ENCODE measurements around the gene GABRA4.

GABRA4 gene

DNA sequence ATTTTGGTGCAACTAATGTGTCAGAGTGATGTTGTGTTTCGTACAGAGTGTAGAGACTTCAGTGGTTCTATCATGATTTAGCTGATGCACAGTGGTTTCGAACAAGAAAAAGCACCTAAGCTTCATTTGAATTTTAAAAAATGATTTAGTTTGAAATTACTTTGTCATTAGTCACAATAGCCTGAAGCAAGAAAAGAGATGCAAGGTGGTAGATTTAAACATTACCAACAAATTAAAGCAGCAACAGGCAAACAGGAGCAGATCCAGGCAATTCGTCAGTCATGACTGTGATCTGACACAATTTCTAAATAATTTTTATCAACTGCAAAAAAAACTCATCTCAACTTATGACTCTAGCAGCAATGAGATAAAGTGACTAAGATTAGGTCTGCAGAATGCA, 59.7 kb downstream of the GABRA4 start:
- TF ChIP-seq, protein P1, sequence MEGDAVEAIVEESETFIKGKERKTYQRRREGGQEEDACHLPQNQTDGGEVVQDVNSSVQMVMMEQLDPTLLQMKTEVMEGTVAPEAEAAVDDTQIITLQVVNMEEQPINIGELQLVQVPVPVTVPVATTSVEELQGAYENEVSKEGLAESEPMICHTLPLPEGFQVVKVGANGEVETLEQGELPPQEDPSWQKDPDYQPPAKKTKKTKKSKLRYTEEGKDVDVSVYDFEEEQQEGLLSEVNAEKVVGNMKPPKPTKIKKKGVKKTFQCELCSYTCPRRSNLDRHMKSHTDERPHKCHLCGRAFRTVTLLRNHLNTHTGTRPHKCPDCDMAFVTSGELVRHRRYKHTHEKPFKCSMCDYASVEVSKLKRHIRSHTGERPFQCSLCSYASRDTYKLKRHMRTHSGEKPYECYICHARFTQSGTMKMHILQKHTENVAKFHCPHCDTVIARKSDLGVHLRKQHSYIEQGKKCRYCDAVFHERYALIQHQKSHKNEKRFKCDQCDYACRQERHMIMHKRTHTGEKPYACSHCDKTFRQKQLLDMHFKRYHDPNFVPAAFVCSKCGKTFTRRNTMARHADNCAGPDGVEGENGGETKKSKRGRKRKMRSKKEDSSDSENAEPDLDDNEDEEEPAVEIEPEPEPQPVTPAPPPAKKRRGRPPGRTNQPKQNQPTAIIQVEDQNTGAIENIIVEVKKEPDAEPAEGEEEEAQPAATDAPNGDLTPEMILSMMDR (IDR thresholded peaks at IDR 0.05; ENCODE audit: insufficient read depth, low read length, missing control alignments): no peak
- CTCF ChIA-PET: interaction anchor here (0.8 to 3.0 kb wide), 8 partner anchors 28 to 630 kb away, joined by 3 to 15 read pairs (median 4); no protein-coding TSS in a partner anchor
- POLR2A ChIA-PET: no interaction called here
- no peak for DNase-seq (ENCODE audit: low read depth, low spot score)
- H3K4me3 ChIP-seq (ENCODE audit: low read depth, low read length): no peak overlapping the region

DNA sequence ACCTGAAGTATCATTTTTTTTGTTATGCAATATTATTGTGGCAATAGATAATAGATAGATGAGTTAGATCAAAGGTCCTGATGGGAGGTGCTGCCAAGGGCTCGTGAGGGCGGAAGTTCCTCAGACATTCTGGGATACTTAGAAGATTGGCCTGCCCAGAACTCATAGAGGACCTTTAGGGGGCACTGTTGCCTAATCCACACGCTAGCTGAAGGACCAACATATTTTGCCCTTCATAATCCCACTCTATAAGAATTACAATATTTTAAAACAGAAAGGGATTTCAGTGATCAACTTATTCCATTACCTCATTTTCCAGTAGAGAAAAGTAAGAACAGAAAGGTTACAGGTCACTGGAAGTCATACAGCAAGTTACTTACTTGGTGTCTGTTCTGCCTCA, 61.4 kb downstream of the GABRA4 start:
- ChIA-PET CTCF (interaction anchor here (0.7 to 3.0 kb wide), 22 partner anchors 9 to 949 kb away, joined by 3 to 40 read pairs (median 4); partner anchors contain the start of gene GABRB1), POLR2A (no interaction called here)
- DNase-seq (ENCODE audit: low read depth, low spot score): no peak
- no peak overlapping the region for H3K4me3 ChIP-seq (ENCODE audit: low read depth, low read length)
- TF ChIP-seq, protein P1 (IDR thresholded peaks at IDR 0.05; ENCODE audit: insufficient read depth, low read length, missing control alignments): peak; percentile 71

DNA sequence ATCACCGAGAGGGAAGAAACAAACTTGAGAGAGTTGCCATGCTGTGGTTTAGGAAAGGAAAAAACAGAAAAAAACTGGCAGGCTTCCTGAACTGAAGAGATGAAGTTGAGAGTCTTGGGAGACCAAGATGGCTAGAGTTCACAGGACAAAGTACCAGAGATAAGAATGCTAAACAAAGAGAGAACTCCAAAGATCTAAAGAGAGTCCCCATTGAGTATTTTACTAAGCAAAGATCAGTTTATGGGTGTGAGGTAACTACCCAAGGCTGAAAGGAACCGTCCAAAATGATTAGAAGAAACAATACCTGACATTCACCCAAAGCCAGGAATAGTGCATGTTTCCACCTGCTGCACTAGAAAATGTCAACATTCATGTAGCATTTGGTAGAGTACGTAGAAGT, 62.5 kb downstream of the GABRA4 start:
- ChIA-PET CTCF (interaction anchor here (1.1 to 1.8 kb wide), 4 partner anchors 9 to 453 kb away, joined by 3 to 40 read pairs (median 6); no protein-coding TSS in a partner anchor), POLR2A (no interaction called here)
- H3K4me3 ChIP-seq (ENCODE audit: low read depth, low read length): no peak overlapping the region
- DNase-seq (ENCODE audit: low read depth, low spot score): no peak
- TF ChIP-seq, protein P1 (IDR thresholded peaks at IDR 0.05; ENCODE audit: insufficient read depth, low read length, missing control alignments): no peak

DNA sequence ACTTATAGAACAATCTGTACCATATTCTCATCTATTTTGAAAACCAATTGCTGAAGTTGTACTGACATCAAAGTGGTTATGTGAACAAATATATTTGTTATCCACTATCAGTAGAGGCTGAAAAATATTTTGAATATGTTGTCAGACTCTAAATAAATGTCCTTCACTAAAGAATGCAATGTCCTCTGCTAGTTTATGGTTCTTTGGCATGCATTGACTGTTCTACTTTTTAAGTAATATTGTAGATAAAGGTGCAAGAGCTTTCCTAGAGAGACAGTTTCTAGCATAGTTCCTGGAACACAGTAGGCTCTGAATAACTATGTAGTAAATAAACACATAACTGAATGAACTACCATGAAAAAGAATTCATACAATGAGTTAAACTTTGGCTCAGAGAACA, 66.2 kb downstream of the GABRA4 start:
- no peak overlapping the region for H3K4me3 ChIP-seq (ENCODE audit: low read depth, low read length)
- POLR2A ChIA-PET: no interaction called here
- TF ChIP-seq, protein P1 (IDR thresholded peaks at IDR 0.05; ENCODE audit: insufficient read depth, low read length, missing control alignments): no peak
- no peak for DNase-seq (ENCODE audit: low read depth, low spot score)
- CTCF ChIA-PET: interaction anchor here (1.5 to 1.9 kb wide), 2 partner anchors 106 to 195 kb away, joined by 3 to 6 read pairs; no protein-coding TSS in a partner anchor

DNA sequence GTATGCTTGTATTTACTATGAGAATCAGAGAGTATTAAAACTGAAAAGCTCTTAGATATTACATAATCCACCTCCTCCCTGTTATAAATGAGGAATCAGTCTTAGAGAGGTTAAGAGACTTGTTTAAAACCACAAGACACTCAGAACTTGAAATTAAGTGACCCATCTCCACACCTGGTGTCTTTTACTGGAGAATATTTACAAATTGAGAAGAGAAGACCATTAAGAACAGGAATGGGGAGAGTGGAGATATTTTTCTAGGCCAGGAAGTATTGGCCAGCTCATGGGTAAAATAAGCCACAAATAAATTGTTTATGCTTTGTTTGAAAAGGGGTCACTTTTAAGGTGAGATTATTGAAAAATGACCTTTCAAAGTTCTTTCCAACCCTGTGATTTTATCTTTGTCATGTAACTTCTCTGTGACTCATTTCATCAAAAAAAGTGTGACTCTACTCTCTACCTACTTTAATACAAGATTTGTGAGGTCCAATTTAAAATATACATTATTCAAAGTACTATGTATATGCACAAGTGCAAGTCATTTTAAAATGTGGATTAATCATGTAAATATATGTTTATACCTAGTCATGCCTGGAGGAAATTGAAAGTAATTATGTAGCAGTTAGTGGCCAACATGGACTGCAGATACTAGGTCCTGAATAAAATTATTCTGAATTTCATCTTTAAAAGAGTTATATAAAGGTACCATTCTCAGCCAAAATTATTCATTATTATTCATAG, 68.4 kb downstream of the GABRA4 start:
- TF ChIP-seq, protein P1 (IDR thresholded peaks at IDR 0.05; ENCODE audit: insufficient read depth, low read length, missing control alignments): no peak
- POLR2A ChIA-PET: no interaction called here
- DNase-seq (ENCODE audit: low read depth, low spot score): no peak
- CTCF ChIA-PET: no interaction called here
- no peak overlapping the region for H3K4me3 ChIP-seq (ENCODE audit: low read depth, low read length)

DNA sequence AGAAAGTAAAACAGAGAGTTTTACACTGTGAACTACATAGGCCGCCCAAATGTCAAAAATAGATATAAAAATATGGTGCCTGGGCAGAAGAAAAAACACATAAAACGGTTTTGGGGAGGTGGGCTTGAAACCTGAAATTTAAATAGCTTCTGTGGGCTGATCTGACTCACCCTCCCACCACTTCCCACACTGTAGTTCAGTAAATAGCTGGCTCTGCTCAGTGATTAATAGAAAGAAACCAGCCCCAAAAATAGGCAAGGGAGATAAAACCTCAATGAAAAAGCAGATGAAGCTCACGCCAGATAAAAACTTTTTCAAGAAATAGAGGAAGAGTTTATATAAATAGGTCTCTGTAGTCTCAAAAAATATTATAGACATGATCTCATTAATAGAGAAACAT, 71.2 kb downstream of the GABRA4 start:
- DNase-seq (ENCODE audit: low read depth, low spot score): no peak
- TF ChIP-seq, protein P1 (IDR thresholded peaks at IDR 0.05; ENCODE audit: insufficient read depth, low read length, missing control alignments): no peak
- POLR2A ChIA-PET: no interaction called here
- CTCF ChIA-PET: interaction anchor here (0.8 to 1.6 kb wide), 5 partner anchors 9 to 461 kb away, joined by 3 read pairs; no protein-coding TSS in a partner anchor
- H3K4me3 ChIP-seq (ENCODE audit: low read depth, low read length): no peak overlapping the region

Data from AG04449 (cell line).